K562 (cell line): ENCODE data around the gene AURKB. TPM values are rescaled to one million over a fixed set of nuclear protein-coding genes. Genes with fewer than 3 reads are reported as not detected.

ENCODE experiments used
- BHLHE40 ChIP-seq: IDR thresholded peaks from 2 replicates; pipeline ENCODE4 v1.6.1; 2011; ENCODE audit warnings: low read length, improper control_type of control experiment
- CBFA2T3 ChIP-seq: fragments of 450-650 bp; IDR thresholded peaks from 2 replicates; pipeline ENCODE4 v1.6.1; 2017
- CBX1 ChIP-seq: sonication (generic); IDR thresholded peaks from 2 replicates; pipeline ENCODE4 v1.6.1; 2016; ENCODE audit warnings: antibody characterized with exemption, low read depth, mild to moderate bottlenecking
- CEBPB ChIP-seq: fragments of 450-650 bp; IDR thresholded peaks from 2 replicates; pipeline ENCODE4 v1.6.1; 2016; ENCODE audit warnings: missing genetic modification characterization, missing compliant biosample characterization
- EHMT2 ChIP-seq: fragments of 450-650 bp; IDR thresholded peaks from 2 replicates; pipeline ENCODE4 v1.6.1; 2018; ENCODE audit warnings: antibody characterized with exemption
- ELF2 ChIP-seq: fragments of 250-450 bp; sonication (Bioruptor Pico); IDR thresholded peaks from 2 replicates; pipeline ENCODE4 v1.5.0; 2021; ENCODE audit warnings: mild to moderate bottlenecking
- KDM4B ChIP-seq, 2 experiments: fragments of 450-650 bp in 1 of 2; sonication (generic) in 1 of 2; IDR thresholded peaks; 2 replicates each; pipeline ENCODE4 v1.6.1; 2016 to 2017; ENCODE audit warnings: borderline replicate concordance in 2 of 2, antibody characterized with exemption in 1 of 2, low read depth in 1 of 2, mild to moderate bottlenecking in 1 of 2
- MEF2D ChIP-seq: conservative IDR thresholded peaks from 2 replicates; pipeline ENCODE4 v1.6.1; 2016; ENCODE audit warnings: low read depth, missing genetic modification characterization, missing compliant biosample characterization
- MTF1 ChIP-seq: fragments of 250-450 bp; sonication (Bioruptor Pico); IDR thresholded peaks from 2 replicates; pipeline ENCODE4 v1.9.0; 2021; ENCODE audit warnings: moderate library complexity, mild to moderate bottlenecking, inconsistent platforms, borderline replicate concordance
- PHF21A ChIP-seq: fragments of 450-650 bp; IDR thresholded peaks from 2 replicates; pipeline ENCODE4 v1.6.1; 2017; ENCODE audit warnings: low read depth, borderline replicate concordance
- polyA plus RNA-seq, 8 experiments: library from polyadenylated mRNA; depleted of rRNA in 4 of 8; stranded (reverse) in 5 of 8; unstranded in 3 of 8; fragments of >200 nt; fragmentation: Nextera tagmentation in 2 of 8; fragmentation: Illumina TruSeq in 1 of 8; extraction: Ambion mirVana in 2 of 8; extraction: Trizol in 1 of 8; gene quantifications; 2 replicates each; pipeline versions ENCODE4 v1.2.1 to v1.2.3, GENCODE V29; 2011 to 2014; ENCODE audit warnings: inconsistent platforms in 1 of 8, missing spikeins in 1 of 8
- total RNA-seq, 7 experiments: library from RNA; depleted of rRNA in 6 of 7; stranded (reverse); fragments of >200 nt in 6 of 7; fragmentation: Illumina TruSeq in 2 of 7; extraction: Trizol in 2 of 7; gene quantifications; 2 replicates each; pipeline versions ENCODE4 v1.2.1 to v1.2.3, GENCODE V29; 2011 to 2021; ENCODE audit warnings: low replicate concordance in 1 of 7
- TF ChIP-seq, protein P1 (sequence below): fragments of 450-650 bp; IDR thresholded peaks from 2 replicates; pipeline ENCODE4 v1.6.1; 2016
- TF ChIP-seq, protein P2 (sequence below), 2 experiments: IDR thresholded peaks; 2 replicates each; pipeline ENCODE4 v1.6.1; 2011; ENCODE audit warnings: borderline replicate concordance in 1 of 2, control low read depth in 1 of 2, low read depth in 1 of 2, low read length in 1 of 2, mild to moderate bottlenecking in 1 of 2, mixed read lengths in 1 of 2, moderate library complexity in 1 of 2; ENCODE audit not compliant: insufficient read depth in 1 of 2, insufficient read length in 1 of 2, poor library complexity in 1 of 2, severe bottlenecking in 1 of 2; ENCODE audit errors: extremely low read depth in 1 of 2
- TF ChIP-seq, protein P3 (sequence below): fragments of 450-650 bp; formaldehyde crosslinking; IDR thresholded peaks from 2 replicates; pipeline ENCODE4 v1.4.0; 2022; ENCODE audit warnings: mild to moderate bottlenecking, moderate library complexity
- TF ChIP-seq, protein P4 (sequence below): fragments of 450-650 bp; formaldehyde crosslinking; IDR thresholded peaks from 2 replicates; pipeline ENCODE4 v1.4.0; 2022; ENCODE audit warnings: missing genetic modification characterization
- TF ChIP-seq, protein P5 (sequence below): fragments of 250-450 bp; sonication (Bioruptor Pico); IDR thresholded peaks from 2 replicates; pipeline ENCODE4 v1.4.0; 2020
- TF ChIP-seq, protein P6 (sequence below): sonication (generic); formaldehyde crosslinking; IDR thresholded peaks from 2 replicates; pipeline ENCODE4 v1.5.0; 2020; ENCODE audit warnings: missing genetic modification reagents

Gene AURKB
- total and polyA plus RNA-seq, 9 of the 15 experiments (the other 6 are each of a cell fraction or from before 2014, with no cell fraction given): 27.2 to 114 (median 74.8) TPM

DNA sequence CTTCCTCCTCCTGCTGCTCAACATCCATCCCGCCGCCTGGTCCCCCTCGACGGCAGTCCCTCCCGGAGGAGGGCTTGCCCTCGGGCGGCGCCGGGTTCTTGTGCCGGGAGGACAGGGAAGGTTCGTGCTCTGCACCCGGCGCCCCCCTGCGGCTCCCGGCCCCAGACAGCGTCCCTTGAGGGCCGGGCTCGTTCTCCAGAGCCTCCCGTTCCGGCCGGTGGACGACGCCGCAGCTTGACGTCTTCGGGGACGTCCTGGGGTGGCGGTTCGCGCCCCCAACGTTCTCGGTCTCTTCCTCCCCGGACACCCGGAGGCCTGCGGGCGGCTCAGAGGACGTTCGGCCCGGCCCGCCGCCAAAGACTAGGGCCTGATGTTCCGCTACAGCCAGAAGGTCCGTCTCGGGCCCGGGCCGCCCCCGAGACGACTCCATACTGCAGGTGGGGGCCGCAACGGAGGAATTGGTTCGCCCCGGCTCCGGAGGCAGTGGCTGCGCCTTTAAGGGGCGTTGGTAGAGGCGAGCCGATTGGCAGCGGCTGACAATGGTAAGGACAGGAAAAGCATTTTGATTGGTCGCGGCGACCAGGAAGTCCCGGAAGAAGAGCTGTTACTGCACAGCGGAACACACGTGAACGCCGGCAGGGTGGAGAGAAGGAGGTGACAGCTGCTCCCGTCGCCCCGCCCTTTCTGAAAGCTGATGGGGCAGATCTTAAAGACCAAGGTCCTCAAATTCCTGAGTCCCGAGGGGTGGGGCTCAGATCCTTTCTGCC is 20.5 kb downstream of the AURKB start, which contains the start of gene BORCS6 (continued):
- TF ChIP-seq, protein P1, sequence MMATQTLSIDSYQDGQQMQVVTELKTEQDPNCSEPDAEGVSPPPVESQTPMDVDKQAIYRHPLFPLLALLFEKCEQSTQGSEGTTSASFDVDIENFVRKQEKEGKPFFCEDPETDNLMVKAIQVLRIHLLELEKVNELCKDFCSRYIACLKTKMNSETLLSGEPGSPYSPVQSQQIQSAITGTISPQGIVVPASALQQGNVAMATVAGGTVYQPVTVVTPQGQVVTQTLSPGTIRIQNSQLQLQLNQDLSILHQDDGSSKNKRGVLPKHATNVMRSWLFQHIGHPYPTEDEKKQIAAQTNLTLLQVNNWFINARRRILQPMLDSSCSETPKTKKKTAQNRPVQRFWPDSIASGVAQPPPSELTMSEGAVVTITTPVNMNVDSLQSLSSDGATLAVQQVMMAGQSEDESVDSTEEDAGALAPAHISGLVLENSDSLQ: peak; percentile 91
- TF ChIP-seq MEF2D (no peak), CEBPB (tag) (no peak), BHLHE40 (peak; percentile 65), PHF21A (0 out of 2 replicates have a peak, but pooled peaks have one; percentile 39), CBFA2T3 (no peak), CBX1 (no peak), ELF2 (peak; percentile 77), KDM4B (IDR thresholded peaks at IDR 0.05; ENCODE audit: borderline replicate concordance in 2 of 2, low read depth in 1 of 2) (no peak), MTF1 (no peak), EHMT2 (no peak)
- TF ChIP-seq, protein P2, sequence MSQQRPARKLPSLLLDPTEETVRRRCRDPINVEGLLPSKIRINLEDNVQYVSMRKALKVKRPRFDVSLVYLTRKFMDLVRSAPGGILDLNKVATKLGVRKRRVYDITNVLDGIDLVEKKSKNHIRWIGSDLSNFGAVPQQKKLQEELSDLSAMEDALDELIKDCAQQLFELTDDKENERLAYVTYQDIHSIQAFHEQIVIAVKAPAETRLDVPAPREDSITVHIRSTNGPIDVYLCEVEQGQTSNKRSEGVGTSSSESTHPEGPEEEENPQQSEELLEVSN (IDR thresholded peaks at IDR 0.05; ENCODE audit: borderline replicate concordance in 1 of 2, extremely low read depth in 1 of 2, insufficient read depth in 1 of 2, insufficient read length in 1 of 2, low read depth in 1 of 2, low read length in 1 of 2, poor library complexity in 1 of 2, severe bottlenecking in 1 of 2): peak; percentile 6 to 48
- TF ChIP-seq, protein P3, sequence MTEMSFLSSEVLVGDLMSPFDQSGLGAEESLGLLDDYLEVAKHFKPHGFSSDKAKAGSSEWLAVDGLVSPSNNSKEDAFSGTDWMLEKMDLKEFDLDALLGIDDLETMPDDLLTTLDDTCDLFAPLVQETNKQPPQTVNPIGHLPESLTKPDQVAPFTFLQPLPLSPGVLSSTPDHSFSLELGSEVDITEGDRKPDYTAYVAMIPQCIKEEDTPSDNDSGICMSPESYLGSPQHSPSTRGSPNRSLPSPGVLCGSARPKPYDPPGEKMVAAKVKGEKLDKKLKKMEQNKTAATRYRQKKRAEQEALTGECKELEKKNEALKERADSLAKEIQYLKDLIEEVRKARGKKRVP (CRISPR knock-in tag): no peak
- TF ChIP-seq, protein P4, sequence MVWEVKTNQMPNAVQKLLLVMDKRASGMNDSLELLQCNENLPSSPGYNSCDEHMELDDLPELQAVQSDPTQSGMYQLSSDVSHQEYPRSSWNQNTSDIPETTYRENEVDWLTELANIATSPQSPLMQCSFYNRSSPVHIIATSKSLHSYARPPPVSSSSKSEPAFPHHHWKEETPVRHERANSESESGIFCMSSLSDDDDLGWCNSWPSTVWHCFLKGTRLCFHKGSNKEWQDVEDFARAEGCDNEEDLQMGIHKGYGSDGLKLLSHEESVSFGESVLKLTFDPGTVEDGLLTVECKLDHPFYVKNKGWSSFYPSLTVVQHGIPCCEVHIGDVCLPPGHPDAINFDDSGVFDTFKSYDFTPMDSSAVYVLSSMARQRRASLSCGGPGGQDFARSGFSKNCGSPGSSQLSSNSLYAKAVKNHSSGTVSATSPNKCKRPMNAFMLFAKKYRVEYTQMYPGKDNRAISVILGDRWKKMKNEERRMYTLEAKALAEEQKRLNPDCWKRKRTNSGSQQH: no peak
- TF ChIP-seq, protein P5, sequence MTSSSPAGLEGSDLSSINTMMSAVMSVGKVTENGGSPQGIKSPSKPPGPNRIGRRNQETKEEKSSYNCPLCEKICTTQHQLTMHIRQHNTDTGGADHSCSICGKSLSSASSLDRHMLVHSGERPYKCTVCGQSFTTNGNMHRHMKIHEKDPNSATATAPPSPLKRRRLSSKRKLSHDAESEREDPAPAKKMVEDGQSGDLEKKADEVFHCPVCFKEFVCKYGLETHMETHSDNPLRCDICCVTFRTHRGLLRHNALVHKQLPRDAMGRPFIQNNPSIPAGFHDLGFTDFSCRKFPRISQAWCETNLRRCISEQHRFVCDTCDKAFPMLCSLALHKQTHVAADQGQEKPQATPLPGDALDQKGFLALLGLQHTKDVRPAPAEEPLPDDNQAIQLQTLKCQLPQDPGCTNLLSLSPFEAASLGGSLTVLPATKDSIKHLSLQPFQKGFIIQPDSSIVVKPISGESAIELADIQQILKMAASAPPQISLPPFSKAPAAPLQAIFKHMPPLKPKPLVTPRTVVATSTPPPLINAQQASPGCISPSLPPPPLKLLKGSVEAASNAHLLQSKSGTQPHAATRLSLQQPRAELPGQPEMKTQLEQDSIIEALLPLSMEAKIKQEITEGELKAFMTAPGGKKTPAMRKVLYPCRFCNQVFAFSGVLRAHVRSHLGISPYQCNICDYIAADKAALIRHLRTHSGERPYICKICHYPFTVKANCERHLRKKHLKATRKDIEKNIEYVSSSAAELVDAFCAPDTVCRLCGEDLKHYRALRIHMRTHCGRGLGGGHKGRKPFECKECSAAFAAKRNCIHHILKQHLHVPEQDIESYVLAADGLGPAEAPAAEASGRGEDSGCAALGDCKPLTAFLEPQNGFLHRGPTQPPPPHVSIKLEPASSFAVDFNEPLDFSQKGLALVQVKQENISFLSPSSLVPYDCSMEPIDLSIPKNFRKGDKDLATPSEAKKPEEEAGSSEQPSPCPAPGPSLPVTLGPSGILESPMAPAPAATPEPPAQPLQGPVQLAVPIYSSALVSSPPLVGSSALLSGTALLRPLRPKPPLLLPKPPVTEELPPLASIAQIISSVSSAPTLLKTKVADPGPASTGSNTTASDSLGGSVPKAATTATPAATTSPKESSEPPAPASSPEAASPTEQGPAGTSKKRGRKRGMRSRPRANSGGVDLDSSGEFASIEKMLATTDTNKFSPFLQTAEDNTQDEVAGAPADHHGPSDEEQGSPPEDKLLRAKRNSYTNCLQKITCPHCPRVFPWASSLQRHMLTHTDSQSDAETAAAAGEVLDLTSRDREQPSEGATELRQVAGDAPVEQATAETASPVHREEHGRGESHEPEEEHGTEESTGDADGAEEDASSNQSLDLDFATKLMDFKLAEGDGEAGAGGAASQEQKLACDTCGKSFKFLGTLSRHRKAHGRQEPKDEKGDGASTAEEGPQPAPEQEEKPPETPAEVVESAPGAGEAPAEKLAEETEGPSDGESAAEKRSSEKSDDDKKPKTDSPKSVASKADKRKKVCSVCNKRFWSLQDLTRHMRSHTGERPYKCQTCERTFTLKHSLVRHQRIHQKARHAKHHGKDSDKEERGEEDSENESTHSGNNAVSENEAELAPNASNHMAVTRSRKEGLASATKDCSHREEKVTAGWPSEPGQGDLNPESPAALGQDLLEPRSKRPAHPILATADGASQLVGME (CRISPR knock-in tag): 0 out of 2 replicates have a peak, but pooled peaks have one; percentile 18
- TF ChIP-seq, protein P6, sequence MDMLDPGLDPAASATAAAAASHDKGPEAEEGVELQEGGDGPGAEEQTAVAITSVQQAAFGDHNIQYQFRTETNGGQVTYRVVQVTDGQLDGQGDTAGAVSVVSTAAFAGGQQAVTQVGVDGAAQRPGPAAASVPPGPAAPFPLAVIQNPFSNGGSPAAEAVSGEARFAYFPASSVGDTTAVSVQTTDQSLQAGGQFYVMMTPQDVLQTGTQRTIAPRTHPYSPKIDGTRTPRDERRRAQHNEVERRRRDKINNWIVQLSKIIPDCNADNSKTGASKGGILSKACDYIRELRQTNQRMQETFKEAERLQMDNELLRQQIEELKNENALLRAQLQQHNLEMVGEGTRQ (CRISPR knock-in tag): peak; percentile 79
